ENCODE results near the gene ENDOG. TPM values are rescaled to one million over a fixed set of nuclear protein-coding genes. Genes with fewer than 3 reads are reported as not detected.

The ENDOG gene
- total and polyA plus RNA-seq, 2 experiments from 2014 or later = 21.4 to 26.7 TPM

- 89 to 90% methylated on average over 5 of the region's 5 CpGs for WGBS, 2 experiments (ENCODE audit: low coverage in 1 of 2, low lambda C conversion rate in 2 of 2, missing lambda C conversion rate in 2 of 2)
- H3K9me2 ChIP-seq (ENCODE audit: insufficient read depth) = no peaks in the 10 kb centered on the region
- no peaks in the 10 kb centered on the region for H4K20me1 ChIP-seq (ENCODE audit: insufficient read depth)
- peaks cover 9% of the 10 kb centered on the region for H3K4me1 ChIP-seq (ENCODE audit: insufficient read depth)
- H3K27me3 ChIP-seq (replicated peaks; ENCODE audit: insufficient read depth) = no peaks in the 10 kb centered on the region
- no peak overlapping the region for H3K4me2 ChIP-seq (ENCODE audit: unreplicated experiment)
- no peaks in the 10 kb centered on the region for H3K9me3 ChIP-seq (ENCODE audit: low read depth)
- no peaks in the 10 kb centered on the region for H3K36me3 ChIP-seq (ENCODE audit: low read depth)
- no peak overlapping the region for H3K27ac ChIP-seq
- H3K9ac ChIP-seq = no peak overlapping the region
- H3K79me2 ChIP-seq (ENCODE audit: insufficient read depth) = no peaks in the 10 kb centered on the region
- no peak overlapping the region for H3K4me3 ChIP-seq
- DNase-seq = no peak
- TF ChIP-seq EZH2phosphoT487 (IDR thresholded peaks at IDR 0.05; ENCODE audit: insufficient read depth, low read depth) = no peak
- no peak for TF ChIP-seq EZH2 (IDR thresholded peaks at IDR 0.05; ENCODE audit: insufficient read depth, poor library complexity, severe bottlenecking)
- in situ Hi-C loops (cut with MboI) = no loop called here
- no peaks in the 10 kb centered on the region for H3F3A ChIP-seq (ENCODE audit: insufficient read depth)
- no peak overlapping the region for H2AFZ ChIP-seq
Measured at GRCh38 chr9:128860937-128861336, 42.6 kb downstream of the ENDOG start.

- Histone ChIP-seq H3K4me3 (no peak overlapping the region), H3K79me2 (ENCODE audit: insufficient read depth) (no peaks in the 10 kb centered on the region), H2AFZ (no peak overlapping the region), H3K9ac (no peak overlapping the region), H3K27me3 (replicated peaks; ENCODE audit: insufficient read depth) (no peaks in the 10 kb centered on the region), H3K9me3 (ENCODE audit: low read depth) (no peaks in the 10 kb centered on the region), H3K27ac (no peak overlapping the region), H3K4me2 (ENCODE audit: unreplicated experiment) (no peak overlapping the region), H3K36me3 (ENCODE audit: low read depth) (no peaks in the 10 kb centered on the region), H3K4me1 (ENCODE audit: insufficient read depth) (peaks cover 9% of the 10 kb centered on the region), H3F3A (ENCODE audit: insufficient read depth) (no peaks in the 10 kb centered on the region), H3K9me2 (ENCODE audit: insufficient read depth) (no peaks in the 10 kb centered on the region), H4K20me1 (ENCODE audit: insufficient read depth) (no peaks in the 10 kb centered on the region)
- TF ChIP-seq EZH2phosphoT487 (IDR thresholded peaks at IDR 0.05; ENCODE audit: insufficient read depth, low read depth) = no peak
- in situ Hi-C loops (cut with MboI) = no loop called here
- DNase-seq = no peak
- WGBS, 2 experiments (ENCODE audit: low coverage in 1 of 2, low lambda C conversion rate in 2 of 2, missing lambda C conversion rate in 2 of 2) = 96 to 97% methylated on average over 5 of the region's 6 CpGs
Measured at GRCh38 chr9:128861501-128861900, 43.2 kb downstream of the ENDOG start.

GRCh38 chr9:128862401-128862851 lies 44.1 kb downstream of the ENDOG start:
- no peak for TF ChIP-seq EZH2 (IDR thresholded peaks at IDR 0.05; ENCODE audit: insufficient read depth, poor library complexity, severe bottlenecking)
- Histone ChIP-seq H3K9me2 (ENCODE audit: insufficient read depth) (no peaks in the 10 kb centered on the region), H3K9me3 (ENCODE audit: low read depth) (no peaks in the 10 kb centered on the region), H2AFZ (no peak overlapping the region), H3K27me3 (replicated peaks; ENCODE audit: insufficient read depth) (no peaks in the 10 kb centered on the region), H3K9ac (no peak overlapping the region), H3K27ac (no peak overlapping the region), H3K36me3 (ENCODE audit: low read depth) (no peaks in the 10 kb centered on the region), H3K79me2 (ENCODE audit: insufficient read depth) (no peaks in the 10 kb centered on the region), H3K4me3 (no peak overlapping the region), H3F3A (ENCODE audit: insufficient read depth) (no peaks in the 10 kb centered on the region), H3K4me2 (ENCODE audit: unreplicated experiment) (no peak overlapping the region), H3K4me1 (ENCODE audit: insufficient read depth) (peaks cover 9% of the 10 kb centered on the region), H4K20me1 (ENCODE audit: insufficient read depth) (no peaks in the 10 kb centered on the region)
- in situ Hi-C loops (cut with MboI) = no loop called here
- DNase-seq = no peak
- 88% methylated on average over 6 of the region's 6 CpGs for WGBS, 2 experiments (ENCODE audit: low coverage in 1 of 2, low lambda C conversion rate in 2 of 2, missing lambda C conversion rate in 2 of 2)

- H3K4me3 ChIP-seq = no peak overlapping the region
- WGBS, 2 experiments (ENCODE audit: low coverage in 1 of 2, low lambda C conversion rate in 2 of 2, missing lambda C conversion rate in 2 of 2) = 20 to 23% methylated on average over 9 to 10 of the region's 10 CpGs
- in situ Hi-C loops (cut with MboI) = no loop called here
- no peak for TF ChIP-seq EZH2phosphoT487 (IDR thresholded peaks at IDR 0.05; ENCODE audit: insufficient read depth, low read depth)
- TF ChIP-seq EZH2 (IDR thresholded peaks at IDR 0.05; ENCODE audit: insufficient read depth, poor library complexity, severe bottlenecking) = no peak
- no peak overlapping the region for H2AFZ ChIP-seq
- H4K20me1 ChIP-seq (ENCODE audit: insufficient read depth) = no peaks in the 10 kb centered on the region
- H3F3A ChIP-seq (ENCODE audit: insufficient read depth) = no peaks in the 10 kb centered on the region
- H3K36me3 ChIP-seq (ENCODE audit: low read depth) = no peaks in the 10 kb centered on the region
- H3K9me3 ChIP-seq (ENCODE audit: low read depth) = no peaks in the 10 kb centered on the region
- no peak overlapping the region for H3K27ac ChIP-seq
- H3K79me2 ChIP-seq (ENCODE audit: insufficient read depth) = no peaks in the 10 kb centered on the region
- H3K27me3 ChIP-seq (replicated peaks; ENCODE audit: insufficient read depth) = no peaks in the 10 kb centered on the region
- H3K4me2 ChIP-seq (ENCODE audit: unreplicated experiment) = no peak overlapping the region
- DNase-seq = peak; percentile 62
- no peak overlapping the region for H3K9ac ChIP-seq
- no peaks in the 10 kb centered on the region for H3K9me2 ChIP-seq (ENCODE audit: insufficient read depth)
- peaks cover 9% of the 10 kb centered on the region for H3K4me1 ChIP-seq (ENCODE audit: insufficient read depth)
Measured at GRCh38 chr9:128863647-128864046, 45.3 kb downstream of the ENDOG start.

Measured in GM23248 (cell line).